Activated gamma-delta T cell (primary cell): ENCODE data around the gene NAA60.
A peak's percentile ranks its signal among the peaks of the same experiment; 100 is the strongest.

Experiments
- DNase-seq: peaks from one replicate; lab custom pipeline; 2025; lab: John Stamatoyannopoulos, UW
- total RNA-seq, 2 donors: gene quantifications; one replicate each; lab custom pipeline; 2026; lab: John Stamatoyannopoulos, UW

Gene NAA60
- total RNA-seq: 30.5 to 34.1 reads per million in 2 donors

DNA sequence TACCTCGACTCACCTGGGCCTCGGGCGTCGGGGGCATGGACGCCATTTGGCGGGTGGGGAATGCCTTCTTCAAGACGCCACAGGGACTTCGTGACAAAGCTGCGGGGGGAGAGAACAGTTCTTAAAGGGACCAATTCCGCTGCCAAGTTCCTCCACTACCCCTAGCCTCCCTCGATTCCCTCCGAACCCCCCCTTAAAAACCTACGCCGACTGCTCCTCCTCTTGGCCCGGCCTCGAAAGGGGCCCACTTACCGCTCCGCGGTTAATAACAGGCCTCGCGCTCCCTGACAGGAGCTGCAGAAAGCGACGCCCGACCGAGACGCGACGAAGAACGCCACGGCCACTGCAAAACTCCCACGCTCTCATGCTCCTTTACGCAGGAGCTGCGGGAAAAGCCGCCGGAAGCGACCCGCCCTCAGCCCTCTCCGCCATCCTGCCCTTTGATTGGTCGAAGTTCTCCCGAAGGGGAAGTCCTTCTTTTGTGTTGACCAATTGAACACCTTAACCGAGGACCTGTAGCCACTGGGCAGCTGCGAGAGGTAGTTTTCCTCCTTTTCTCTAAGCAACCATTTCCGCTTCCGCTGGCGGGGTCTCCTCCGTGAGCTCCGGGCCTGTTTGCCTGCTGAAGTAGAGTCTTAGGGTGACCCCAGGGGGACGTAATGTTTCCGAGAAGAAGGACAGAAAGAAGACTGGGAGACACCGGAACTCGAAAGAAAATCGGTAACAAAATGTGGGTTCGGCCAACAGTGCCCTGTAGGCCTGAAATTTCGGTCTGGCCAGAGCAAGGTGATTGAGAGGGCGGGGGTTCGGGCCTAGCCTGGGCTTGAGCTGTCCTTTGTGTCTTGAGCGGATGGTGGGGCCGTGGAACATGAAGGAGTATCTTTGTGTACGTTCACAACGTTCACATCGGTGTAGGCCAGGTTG, at the start of gene NAA60, which contains the start of gene ZNF597:
Gene NAA60 (plus strand): TSS at position 573 of the 924 bp plus-strand sequence. CDS start 32,548 bp downstream, outside the sequence.
Gene ZNF597 (minus strand): TSS at position 397 of the 924 bp plus-strand sequence. CDS start 351 bp downstream, at position 46.
- DNase-seq: peak; percentile 65

DNA sequence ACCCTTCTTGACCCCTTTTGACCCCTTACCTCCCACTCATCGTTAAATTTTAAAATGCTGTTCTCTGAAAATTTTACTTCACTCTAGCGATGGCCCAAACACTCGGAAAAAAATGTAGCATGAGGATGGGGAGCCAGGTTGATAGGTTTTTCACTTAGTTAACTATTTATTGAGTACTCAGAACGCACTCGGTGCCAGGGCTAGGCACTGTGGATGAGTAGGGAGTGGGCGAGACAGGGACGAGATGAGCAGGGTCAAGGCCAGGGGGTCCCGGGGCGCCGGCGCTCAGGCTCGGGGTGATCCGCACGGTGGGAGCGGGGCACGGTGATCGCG, 43.1 kb upstream of the NAA60 start:
- no peak for DNase-seq

DNA sequence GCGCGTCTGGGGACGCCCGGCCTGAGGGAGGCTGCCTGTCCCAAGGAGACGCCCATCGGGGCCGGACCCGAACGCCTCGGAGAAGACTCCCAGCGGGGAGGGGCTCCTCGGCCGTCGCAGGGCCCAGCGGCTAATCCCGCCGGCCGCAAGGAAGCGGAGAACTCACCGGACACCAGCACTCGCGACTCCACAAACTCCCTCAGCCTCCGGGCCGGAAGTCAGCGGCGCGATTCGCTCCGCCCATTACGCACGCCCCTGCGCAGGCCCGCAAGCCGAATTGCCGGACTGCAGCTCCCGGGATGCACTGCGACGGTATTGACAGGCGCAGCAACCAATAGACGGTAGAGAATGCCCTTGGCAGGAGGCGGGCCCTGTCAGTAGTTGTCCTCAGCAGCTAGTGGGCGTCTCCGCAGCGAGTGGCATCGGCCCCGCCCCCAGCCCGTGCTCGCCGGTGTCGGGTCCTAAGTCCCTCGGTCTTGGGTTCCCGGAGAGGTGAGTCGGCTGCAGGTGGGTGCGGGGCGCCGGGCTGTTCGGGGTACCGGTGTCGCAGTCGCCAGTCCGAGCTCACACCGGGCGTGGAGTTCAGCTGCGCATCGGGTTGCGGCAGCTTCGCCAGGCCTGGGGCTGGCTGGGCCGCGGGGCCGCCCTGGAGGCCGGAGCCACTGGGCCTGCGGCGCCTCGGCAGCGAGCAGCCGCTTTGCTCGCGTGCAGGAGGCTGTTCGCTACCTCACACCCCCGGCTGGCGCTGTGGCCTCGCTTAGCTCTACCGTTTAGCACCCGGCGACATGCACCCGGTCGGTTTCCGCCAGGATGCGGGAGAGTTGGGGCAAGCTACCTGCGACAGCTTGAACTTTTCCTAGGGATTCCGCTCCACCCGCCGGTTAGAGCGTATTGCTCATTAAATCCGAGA, 42.4 kb upstream of the NAA60 start, which contains the start of the genes ZNF174 and ZSCAN32:
Gene ZNF174 (plus strand): TSS at position 437 of the 910 bp plus-strand sequence. CDS start 790 bp downstream, outside the sequence.
Gene ZSCAN32 (minus strand): TSS at position 226 of the 910 bp plus-strand sequence. CDS start 3,447 bp downstream, outside the sequence.
- peak; percentile 92 for DNase-seq

DNA sequence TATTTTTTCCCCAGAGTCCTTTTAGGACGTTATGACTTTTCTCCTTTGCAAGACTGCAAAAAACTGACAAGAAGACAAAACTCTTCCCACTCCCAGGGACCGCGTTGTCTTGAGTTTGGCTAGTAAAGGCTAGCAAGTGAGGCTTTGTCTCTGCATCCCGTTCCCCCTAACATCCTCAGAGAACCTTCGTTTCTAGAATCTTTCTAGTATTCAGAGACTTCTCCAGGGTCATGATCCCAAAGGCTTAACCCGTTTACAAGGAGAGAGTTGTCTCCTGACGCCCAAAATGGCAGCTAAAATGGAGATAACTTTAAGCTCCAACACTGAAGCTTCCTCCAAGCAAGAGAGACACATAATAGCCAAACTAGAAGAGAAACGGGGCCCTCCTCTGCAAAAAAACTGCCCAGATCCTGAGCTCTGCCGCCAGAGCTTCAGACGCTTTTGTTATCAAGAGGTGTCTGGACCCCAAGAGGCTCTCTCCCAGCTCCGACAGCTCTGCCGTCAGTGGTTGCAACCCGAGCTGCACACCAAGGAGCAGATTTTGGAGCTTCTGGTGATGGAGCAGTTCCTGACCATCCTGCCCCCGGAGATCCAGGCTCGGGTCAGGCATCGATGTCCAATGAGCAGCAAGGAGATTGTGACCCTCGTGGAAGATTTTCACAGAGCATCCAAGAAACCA, 41.6 kb upstream of the NAA60 start:
- DNase-seq: no peak

DNA sequence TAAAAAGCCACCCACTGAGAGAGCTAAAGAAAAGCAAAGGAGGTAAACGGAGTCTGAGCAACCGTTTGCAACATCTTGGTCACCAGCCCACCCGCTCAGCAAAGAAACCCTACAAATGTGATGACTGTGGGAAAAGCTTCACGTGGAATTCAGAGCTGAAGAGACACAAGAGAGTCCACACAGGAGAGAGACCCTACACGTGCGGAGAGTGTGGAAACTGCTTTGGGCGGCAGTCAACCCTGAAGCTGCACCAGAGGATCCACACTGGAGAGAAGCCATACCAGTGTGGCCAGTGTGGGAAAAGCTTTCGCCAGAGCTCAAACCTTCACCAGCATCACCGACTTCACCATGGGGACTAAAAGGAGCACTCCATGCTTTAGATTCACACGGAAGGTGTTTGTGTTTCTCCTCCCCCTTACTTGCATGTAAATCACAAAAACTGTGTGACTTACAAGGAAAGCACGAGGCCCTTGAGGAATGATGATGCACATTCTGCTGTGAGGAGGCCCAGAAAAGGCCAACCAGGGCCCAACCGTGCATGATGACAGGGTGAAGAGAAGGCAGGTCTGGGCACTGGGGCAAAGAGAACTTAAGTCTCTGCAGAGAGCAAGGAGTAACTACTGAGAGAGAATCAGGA, 34.8 kb upstream of the NAA60 start:
- DNase-seq: no peak

DNA sequence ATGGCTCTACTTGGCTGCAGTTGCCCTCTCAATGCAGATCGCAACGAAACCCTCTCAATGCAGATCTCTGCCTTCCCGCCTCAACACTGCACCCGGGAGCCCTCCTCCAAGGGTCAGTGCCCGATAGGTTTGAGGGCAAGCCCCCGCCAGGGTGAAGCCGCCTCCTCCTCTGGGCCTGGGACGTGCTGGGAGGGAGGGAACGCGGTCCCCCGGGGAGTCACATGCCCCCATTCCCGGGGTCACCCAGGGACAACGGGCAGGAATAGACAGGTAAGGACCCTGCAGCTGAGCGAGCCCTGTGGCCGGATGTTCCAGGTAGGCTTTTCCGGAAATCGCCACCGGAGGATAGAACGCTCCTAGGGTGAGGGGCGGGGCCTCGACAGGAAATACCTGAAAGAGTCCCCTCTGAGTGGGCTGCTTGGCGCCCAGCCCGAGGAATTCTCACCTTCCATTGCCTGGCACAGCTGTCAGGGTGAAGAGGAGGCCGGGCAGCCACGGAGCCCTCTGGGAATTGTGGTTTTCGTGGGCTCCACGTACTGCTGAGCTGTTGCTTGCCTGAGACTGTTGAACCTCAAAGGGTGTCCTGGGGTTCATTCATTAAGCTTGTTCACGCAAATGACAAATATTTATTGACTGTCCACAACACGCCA, 29.6 kb upstream of the NAA60 start:
- no peak for DNase-seq

DNA sequence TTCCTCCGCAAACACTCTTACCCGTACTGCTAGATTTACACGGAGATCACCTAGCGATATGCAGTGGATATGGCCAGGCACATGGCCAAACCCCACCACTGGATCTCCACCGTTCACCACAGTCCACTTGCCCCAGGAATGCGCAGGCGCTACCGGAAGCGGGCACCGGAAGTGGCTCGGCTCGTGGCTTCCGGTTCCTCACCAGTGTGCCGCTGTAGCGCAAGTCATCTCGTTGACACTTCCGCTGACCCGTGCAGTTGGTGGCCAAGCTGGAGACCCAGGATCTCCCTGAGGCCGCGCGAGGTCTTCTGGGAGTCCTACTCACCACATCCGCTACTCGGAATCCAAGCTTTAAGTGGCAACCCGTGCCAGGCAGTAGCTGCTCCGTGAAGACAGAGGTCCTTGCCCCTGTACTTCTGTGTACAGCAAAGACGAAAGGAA, 11.7 kb upstream of the NAA60 start:
- DNase-seq: no peak

DNA sequence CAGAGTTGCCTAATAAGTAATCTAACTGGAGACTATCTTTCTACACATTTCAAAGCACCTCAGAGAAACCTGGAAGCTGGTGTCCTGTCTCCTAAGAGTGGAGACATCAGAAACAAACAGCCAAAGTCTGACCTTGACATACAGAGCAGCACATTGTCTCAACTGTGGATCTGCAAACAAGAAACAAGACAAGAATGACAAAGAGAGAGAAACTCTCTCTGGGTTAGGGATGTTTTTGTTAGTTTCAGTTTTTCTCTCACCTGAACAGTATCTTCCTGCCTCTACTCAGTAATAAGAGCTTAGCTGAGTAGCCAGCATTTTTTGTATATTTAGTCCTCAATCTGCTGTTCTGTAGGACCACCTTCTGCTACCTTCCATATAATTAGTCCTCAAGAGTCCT, 9.1 kb upstream of the NAA60 start:
- DNase-seq: no peak

DNA sequence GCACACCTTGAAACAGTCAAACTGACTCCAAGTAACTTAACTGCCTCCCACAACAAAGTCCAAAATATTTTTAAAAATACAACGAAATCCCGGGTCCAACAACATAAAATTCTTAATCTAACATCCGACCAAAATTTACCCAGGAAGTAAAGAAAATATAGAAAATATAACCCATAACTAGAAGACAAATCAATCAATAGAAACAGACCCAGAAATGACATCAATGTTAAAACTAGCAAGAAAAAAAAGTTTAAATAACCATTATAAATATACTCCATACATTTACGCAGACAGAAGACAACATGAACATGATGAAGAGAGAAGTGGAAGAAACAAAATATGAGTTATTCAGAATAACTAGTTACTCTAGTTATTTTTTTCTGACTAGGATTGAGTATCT, 3.8 kb upstream of the NAA60 start:
- DNase-seq: no peak

DNA sequence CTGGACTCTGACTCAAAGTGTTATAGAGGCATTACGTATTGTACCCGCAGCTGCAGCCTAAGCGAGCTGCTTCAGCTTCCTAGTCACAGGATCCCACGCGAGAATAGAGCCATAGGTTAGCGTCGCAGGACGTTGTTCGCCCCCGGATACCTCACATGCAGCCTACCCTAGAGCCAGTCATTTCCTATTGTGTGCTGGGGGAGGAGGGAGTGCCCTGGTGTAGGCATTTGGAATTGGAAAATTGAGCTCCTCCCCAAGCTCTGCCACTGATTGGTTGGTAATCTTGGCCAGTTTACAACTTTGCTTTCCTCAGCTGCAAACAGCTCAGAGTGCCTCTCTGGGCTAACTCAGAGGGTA, 530 bp downstream of the NAA60 start:
- no peak for DNase-seq

DNA sequence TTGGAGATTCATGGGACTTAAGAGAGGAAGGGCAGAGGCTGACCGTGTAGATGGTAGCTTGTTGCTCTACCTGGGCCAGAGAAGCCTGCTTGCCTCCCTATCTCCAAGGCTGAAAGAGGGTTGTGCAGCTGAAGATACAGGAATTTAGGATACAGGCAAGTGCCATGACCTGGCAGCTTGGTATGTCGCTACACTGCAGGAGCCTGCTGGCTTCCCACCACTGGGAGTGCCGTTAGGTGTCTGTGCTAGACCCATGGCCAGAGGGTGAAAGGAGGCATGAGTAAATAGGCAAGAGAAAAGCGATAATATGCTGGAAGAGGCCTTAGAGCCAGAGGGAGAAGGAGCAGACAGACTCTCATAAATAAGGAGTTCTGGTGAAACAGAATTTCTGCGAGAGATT, 10.6 kb downstream of the NAA60 start:
- no peak for DNase-seq

DNA sequence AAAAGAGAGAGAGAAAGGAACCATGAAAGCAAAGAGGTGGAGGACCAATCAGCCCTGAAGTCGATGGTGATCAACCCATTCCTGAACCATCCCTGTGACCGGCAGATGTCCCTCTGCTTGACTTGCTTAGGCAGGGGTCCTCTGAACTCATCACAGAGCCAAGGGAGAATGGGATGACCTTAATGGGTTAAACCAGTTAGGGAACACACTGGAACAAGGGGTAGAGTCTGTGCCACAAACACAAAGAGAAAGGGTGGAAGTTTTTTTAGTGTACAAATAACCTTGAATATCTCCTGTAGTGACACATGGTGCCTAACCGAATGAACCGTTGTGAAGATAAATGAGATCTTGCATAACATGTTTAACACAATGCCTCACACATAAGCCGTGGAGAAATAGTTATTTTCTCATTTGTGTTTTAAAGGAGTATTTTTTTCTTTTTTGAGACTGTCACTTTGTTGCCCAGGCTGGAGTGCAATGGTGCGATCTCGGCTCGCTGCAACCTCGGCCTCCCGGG, 11.2 kb downstream of the NAA60 start:
- DNase-seq: no peak

DNA sequence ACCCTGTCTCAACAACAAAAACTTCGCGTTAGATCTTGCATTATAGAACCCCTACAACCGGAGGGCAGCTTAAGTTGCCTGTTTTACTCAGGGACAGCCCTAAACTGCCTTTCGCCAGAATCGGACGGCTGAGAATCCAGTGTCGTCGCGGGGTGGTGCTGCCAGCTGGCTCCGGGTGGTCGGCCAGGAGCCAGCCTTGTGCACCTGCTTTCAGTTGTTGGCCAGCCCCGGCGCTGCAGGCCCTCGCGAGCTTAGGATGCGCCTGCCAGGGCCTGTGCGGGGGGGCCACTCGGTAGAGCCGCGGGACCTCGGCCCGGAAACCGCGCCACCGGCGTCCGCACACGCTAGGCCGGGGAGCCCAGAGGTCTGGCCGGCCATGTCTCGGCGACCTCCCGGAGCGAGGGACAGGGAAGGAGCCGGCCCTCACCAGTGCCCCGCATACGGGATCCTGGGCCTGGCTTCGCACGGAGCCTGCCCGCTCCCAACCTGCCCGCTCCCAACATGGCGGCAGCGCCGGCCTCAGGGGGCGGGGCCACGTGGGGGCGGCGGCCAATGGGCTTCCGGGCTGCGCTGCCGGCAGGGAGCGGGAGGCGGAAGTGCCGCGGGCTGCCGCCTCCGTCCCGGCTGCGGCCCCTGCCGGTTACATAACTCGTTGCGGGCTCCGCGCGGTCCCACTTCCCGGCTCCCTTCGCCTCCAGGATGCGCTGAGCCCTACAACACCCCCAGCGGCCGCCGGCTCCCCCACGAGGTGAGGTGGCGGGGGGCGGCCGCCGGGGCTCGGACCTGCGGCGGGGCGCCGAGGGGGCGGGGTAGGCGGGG, 14.2 kb downstream of the NAA60 start:
- peak; percentile 88 for DNase-seq

DNA sequence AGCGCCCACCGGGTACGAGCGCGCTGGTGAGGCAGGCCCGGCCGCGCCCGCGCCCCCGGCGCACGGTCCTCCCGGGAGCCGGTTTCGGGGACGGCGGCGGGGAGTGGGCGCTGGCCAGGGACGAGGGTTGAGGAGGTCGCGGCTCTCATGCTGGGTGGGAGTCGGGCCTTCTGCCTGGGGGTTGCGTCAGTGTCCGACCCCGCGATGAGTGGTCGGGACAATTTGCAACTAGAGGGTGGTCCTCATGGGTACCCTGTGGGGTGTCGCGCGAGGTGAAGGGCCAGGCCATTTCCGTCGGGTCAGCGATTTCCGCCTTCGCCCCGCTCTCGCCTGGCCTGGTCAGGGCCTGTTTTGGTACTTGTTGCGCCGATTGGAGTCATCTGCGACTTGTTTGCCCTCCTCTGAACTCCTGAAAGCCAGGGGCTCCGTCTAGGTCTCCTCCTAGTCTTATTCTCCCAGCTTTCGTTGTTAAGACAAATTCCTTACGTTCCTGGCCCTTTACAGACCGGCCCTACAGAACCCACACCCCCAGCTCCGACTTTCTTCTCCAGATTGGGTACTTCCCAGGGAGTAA, 14.9 kb downstream of the NAA60 start:
- DNase-seq: no peak

DNA sequence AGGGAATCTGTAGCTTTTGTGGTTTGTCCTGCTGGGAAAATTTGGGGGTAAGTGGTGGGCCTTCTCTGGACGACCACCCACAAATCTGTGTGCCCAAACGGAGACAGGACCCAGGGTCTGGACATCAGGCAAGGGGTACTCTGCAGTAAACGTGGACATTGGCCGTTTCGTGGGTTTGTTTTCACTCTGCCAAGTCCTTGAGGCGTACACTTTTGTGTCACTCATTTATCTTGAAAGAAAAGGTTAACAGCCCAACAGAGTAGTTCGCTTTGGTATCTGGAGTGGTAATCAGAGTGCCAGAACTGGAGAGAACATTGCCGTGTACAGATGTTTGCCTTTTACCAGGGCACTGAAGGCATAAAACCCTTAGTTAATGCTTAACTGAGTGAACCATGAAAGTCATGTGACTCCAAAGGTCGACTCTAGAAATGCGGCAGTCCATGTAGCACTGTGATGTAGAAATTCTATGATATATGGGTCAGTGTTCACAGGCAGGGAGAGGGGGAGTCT, 15.4 kb downstream of the NAA60 start:
- DNase-seq: no peak

DNA sequence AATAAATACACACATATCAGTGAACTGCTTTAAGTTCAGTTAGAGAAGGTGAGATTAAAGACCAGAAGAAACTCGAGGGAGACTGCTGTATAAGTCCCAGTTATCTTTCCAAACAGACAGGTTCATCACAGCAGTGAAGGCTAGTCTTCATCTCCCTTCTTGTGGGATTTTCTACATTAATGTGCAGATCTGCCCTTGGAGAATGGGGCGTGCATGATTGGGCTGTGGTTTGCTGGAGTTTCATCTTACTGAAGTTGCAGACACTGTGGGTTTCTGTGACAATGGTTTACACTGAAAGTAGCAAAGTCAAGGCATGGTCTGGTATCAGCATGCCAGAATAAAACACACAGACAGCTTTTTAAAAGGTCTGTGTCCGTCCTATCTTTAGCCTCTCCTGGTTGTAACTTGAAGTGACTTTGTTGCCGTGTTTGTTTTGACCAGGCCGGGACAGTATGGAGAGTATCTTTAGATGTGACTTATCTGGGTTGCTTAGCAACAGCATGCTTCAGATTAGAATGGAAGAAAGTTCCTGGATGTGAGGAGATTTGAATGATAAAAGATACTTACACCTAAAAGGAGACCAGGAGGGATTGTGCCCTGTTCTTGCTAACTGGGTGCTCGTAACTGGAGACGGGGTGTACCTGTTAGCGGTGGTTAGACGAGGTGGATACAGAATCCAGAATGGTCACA, 16.1 kb downstream of the NAA60 start:
- DNase-seq: no peak

DNA sequence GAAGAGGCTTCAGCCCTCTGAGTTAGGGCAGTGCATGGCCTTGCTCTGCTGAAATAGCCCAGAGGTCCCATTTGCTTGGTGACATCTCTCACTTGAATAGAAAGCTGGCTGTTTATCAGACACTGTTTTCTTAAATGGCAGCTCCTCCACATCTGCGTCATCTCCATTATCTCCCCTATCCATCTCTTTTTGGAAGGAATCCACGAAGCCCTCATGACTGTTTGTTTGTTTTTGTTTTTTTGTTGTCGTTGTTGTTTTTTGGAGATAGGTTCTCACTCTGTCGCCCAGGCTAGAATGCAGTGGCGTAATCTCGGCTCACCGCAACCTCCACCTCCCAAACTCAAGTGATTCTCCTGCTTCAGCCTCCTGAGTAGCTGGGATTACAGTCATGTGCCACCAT, 16.6 kb downstream of the NAA60 start:
- no peak for DNase-seq

DNA sequence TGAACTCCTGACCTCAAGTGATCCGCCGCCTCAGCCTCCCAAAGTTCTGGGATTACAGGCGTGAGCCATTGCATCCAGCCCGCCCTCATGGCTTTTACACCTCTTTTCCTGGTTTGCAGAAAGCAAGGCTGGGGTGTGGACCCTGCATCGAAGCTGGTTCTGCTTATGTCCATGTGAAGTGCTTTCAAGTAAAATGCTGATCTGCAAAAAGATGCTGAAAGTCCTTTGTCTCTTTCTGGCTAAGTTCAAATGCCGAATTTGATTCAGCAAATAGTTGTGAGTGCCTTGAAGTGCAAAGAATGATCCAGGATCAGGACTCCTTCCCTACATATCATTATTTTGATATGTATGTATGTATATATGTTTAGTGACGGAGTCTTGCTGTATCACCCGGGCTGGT, 17.1 kb downstream of the NAA60 start:
- DNase-seq: no peak
